Endodermal cell (in vitro differentiated cells): ENCODE data around the gene EXD3. TPM values are rescaled to one million over a fixed set of nuclear protein-coding genes. Genes with fewer than 3 reads are reported as not detected.
A peak's percentile ranks its signal among the peaks of the same experiment; 100 is the strongest.

ENCODE experiments used
- DNase-seq: peaks from one replicate; pipeline ENCODE4 v3.0.0-alpha.2; 2017
- H3K27ac ChIP-seq: 2 replicates; pipeline ENCODE4 v1.5.1; 2013; ENCODE audit warnings: mild to moderate bottlenecking, low read depth, low read length, moderate library complexity
- H3K27me3 ChIP-seq: 2 replicates; pipeline ENCODE4 v1.6.1; 2013; ENCODE audit warnings: mild to moderate bottlenecking, low read length, moderate library complexity; ENCODE audit not compliant: insufficient read depth, control insufficient read depth, poor library complexity, severe bottlenecking
- H3K36me3 ChIP-seq: 2 replicates; pipeline ENCODE4 v1.7.0; 2013; ENCODE audit warnings: mild to moderate bottlenecking, low read length, moderate library complexity; ENCODE audit not compliant: control insufficient read depth, insufficient read depth
- H3K4me1 ChIP-seq: one replicate; pipeline ENCODE4 v1.7.0; 2013; ENCODE audit warnings: low read length; ENCODE audit not compliant: control insufficient read depth, insufficient read depth
- H3K4me3 ChIP-seq: 2 replicates; pipeline ENCODE4 v1.5.1; 2013; ENCODE audit warnings: mild to moderate bottlenecking, low read length, moderate library complexity
- H3K9ac ChIP-seq: 2 replicates; pipeline ENCODE4 v1.6.1; 2013; ENCODE audit warnings: mild to moderate bottlenecking, low read length, moderate library complexity; ENCODE audit not compliant: poor library complexity, severe bottlenecking; ENCODE audit errors: extremely low read depth
- H3K9me3 ChIP-seq: 2 replicates; pipeline ENCODE4 v1.6.1; 2013; ENCODE audit warnings: mild to moderate bottlenecking, low read length, moderate library complexity; ENCODE audit not compliant: control insufficient read depth
- H3K27ac Mint-ChIP-seq: 2 replicates; pipeline ENCODE4 v1.8.0; 2020; ENCODE audit warnings: mixed read lengths
- H3K27me3 Mint-ChIP-seq: 2 replicates; pipeline ENCODE4 v1.8.0; 2021; ENCODE audit warnings: mild to moderate bottlenecking, mixed read lengths; ENCODE audit not compliant: insufficient read depth
- H3K36me3 Mint-ChIP-seq: 2 replicates; pipeline ENCODE4 v1.8.0; 2020; ENCODE audit warnings: low read depth, mixed read lengths
- H3K4me1 Mint-ChIP-seq: 2 replicates; pipeline ENCODE4 v1.8.0; 2020; ENCODE audit warnings: mixed read lengths
- H3K4me3 Mint-ChIP-seq: 2 replicates; pipeline ENCODE4 v1.8.0; 2020; ENCODE audit warnings: mild to moderate bottlenecking, moderate library complexity, mixed read lengths
- H3K9me3 Mint-ChIP-seq: 2 replicates; pipeline ENCODE4 v1.8.0; 2020; ENCODE audit warnings: mild to moderate bottlenecking, mixed read lengths
- CTCF ChIP-seq: fragments of 200-600 bp; sonication (generic); conservative IDR thresholded peaks from 2 replicates; pipeline ENCODE4 v1.5.0; 2021; ENCODE audit warnings: antibody characterized with exemption, mild to moderate bottlenecking
- WGBS, 2 experiments: methylation state at CpG; one replicate each; pipeline versions ENCODE4 v1.1.5 to v1.1.7; 2013; ENCODE audit warnings: missing lambda C conversion rate in 2 of 2, mixed read lengths in 1 of 2; ENCODE audit not compliant: insufficient coverage in 1 of 2, insufficient read length in 1 of 2; 5-methylcytosine and 5-hydroxymethylcytosine counted together
- total RNA-seq, 2 donors: library from RNA; stranded (reverse); fragmentation: NEBNext Ultra II Directional in 1 of 2; extraction: Animal tissue kit (Norgen Biotek cat#: 25700) in 1 of 2; gene quantifications; 2 replicates in 1 of 2; 3 replicates in 1 of 2; pipeline ENCODE4 v1.2.1, GENCODE V29; 2021

Gene EXD3
- total RNA-seq, 2 donors from 2014 or later, result 15.5 to 31.0 TPM

- H3K27ac ChIP-seq, result no peak overlapping the region
- H3K27me3 ChIP-seq, result peaks cover 46% of the 10 kb centered on the region
- H3K27me3 Mint-ChIP-seq, result peaks cover 56% of the 10 kb centered on the region
- H3K4me3 Mint-ChIP-seq, result peak overlapping the region; percentile 35
- H3K9ac ChIP-seq, result no peak overlapping the region
- TF ChIP-seq CTCF, result no peak
- 37 to 39% methylated on average over 21 to 35 of the region's 35 CpGs for WGBS, 2 experiments
- H3K9me3 ChIP-seq, result no peaks in the 10 kb centered on the region
- H3K9me3 Mint-ChIP-seq, result peaks cover 5% of the 10 kb centered on the region
- no peaks in the 10 kb centered on the region for H3K36me3 Mint-ChIP-seq
- H3K4me3 ChIP-seq, result no peak overlapping the region
- peaks cover 3% of the 10 kb centered on the region for H3K4me1 ChIP-seq
- no peak overlapping the region for H3K27ac Mint-ChIP-seq
- peaks cover 17% of the 10 kb centered on the region for H3K4me1 Mint-ChIP-seq
- DNase-seq, result peak; percentile 83
- no peaks in the 10 kb centered on the region for H3K36me3 ChIP-seq
Measured at GRCh38 chr9:137294681-137295237, 128.2 kb downstream of the EXD3 start.

- peaks cover 5% of the 10 kb centered on the region for H3K9me3 Mint-ChIP-seq
- Histone ChIP-seq H3K9me3 (no peaks in the 10 kb centered on the region), H3K27ac (no peak overlapping the region), H3K4me1 (peaks cover under 1% of the 10 kb centered on the region), H3K4me3 (no peak overlapping the region), H3K9ac (no peak overlapping the region), H3K27me3 (peaks cover 40% of the 10 kb centered on the region), H3K36me3 (no peaks in the 10 kb centered on the region)
- WGBS, 2 experiments, result 77 to 81% methylated on average over 9 to 11 of the region's 11 CpGs
- no peaks in the 10 kb centered on the region for H3K36me3 Mint-ChIP-seq
- peak; percentile 73 for DNase-seq
- H3K27ac Mint-ChIP-seq, result no peak overlapping the region
- H3K4me3 Mint-ChIP-seq, result peak overlapping the region; percentile 35
- no peak for TF ChIP-seq CTCF
- H3K27me3 Mint-ChIP-seq, result peaks cover 53% of the 10 kb centered on the region
- H3K4me1 Mint-ChIP-seq, result peaks cover 13% of the 10 kb centered on the region
Measured at GRCh38 chr9:137294091-137294680, 128.8 kb downstream of the EXD3 start.

GRCh38 chr9:137293482-137294090 is 129.4 kb downstream of the EXD3 start:
- peak; percentile 39 for DNase-seq
- H3K36me3 ChIP-seq, result no peaks in the 10 kb centered on the region
- H3K27me3 ChIP-seq, result peaks cover 34% of the 10 kb centered on the region
- 90 to 94% methylated on average over 24 to 29 of the region's 29 CpGs for WGBS, 2 experiments
- H3K4me1 ChIP-seq, result no peaks in the 10 kb centered on the region
- no peak overlapping the region for H3K4me3 Mint-ChIP-seq
- H3K27ac ChIP-seq, result no peak overlapping the region
- H3K4me1 Mint-ChIP-seq, result peaks cover 7% of the 10 kb centered on the region
- peaks cover 47% of the 10 kb centered on the region for H3K27me3 Mint-ChIP-seq
- H3K9ac ChIP-seq, result no peak overlapping the region
- no peaks in the 10 kb centered on the region for H3K9me3 ChIP-seq
- peaks cover 5% of the 10 kb centered on the region for H3K9me3 Mint-ChIP-seq
- no peak overlapping the region for H3K27ac Mint-ChIP-seq
- no peak for TF ChIP-seq CTCF
- no peaks in the 10 kb centered on the region for H3K36me3 Mint-ChIP-seq
- H3K4me3 ChIP-seq, result no peak overlapping the region
